Measurements from ENCODE around the gene MAB21L3. TPM values are rescaled to one million over a fixed set of nuclear protein-coding genes. Genes with fewer than 3 reads are reported as not detected.

The MAB21L3 gene
- total and polyA plus RNA-seq, 2 of the 13 experiments (the other 11 are each of a cell fraction or from before 2014, with no cell fraction given): 0.55 to 4.1 TPM

DNA sequence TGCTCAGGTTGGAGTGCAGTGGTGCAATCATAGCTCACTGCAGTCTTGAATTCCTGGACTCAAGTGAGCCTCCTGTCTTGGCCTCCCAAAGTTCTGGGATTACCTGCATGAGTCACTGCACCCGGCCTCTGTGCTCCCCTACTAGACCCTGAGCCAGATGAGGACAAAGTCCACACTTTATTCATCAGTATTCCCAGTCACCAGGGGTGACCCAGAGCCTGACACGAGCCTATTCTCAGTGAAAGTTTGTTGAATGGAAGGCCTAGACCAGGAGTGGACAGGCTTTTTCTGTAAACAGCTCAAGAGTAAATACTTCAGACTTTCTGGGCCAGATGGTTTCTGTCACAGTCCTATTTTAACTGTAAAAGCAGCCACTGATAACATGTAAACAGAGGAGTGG is 68.2 kb downstream of the MAB21L3 start (continued):
- TF ChIP-seq U2AF2 (IDR thresholded peaks at IDR 0.05; ENCODE audit: low read depth, low read length) (no peak), ZNF784 (CRISPR knock-in tag; IDR thresholded peaks at IDR 0.05; ENCODE audit: borderline replicate concordance) (no peak), CHD2 (IDR thresholded peaks at IDR 0.05; ENCODE audit: low read depth, low read length) (no peak), HES4 (CRISPR knock-in tag; IDR thresholded peaks at IDR 0.05; ENCODE audit: borderline replicate concordance) (no peak), GPBP1L1 (CRISPR knock-in tag; IDR thresholded peaks at IDR 0.05) (no peak), ZNF44 (CRISPR knock-in tag; IDR thresholded peaks at IDR 0.05) (no peak), ZNF543 (CRISPR knock-in tag; IDR thresholded peaks at IDR 0.05) (no peak), MZF1 (CRISPR knock-in tag; IDR thresholded peaks at IDR 0.05; ENCODE audit: borderline replicate concordance) (no peak), E2F1 (CRISPR knock-in tag; IDR thresholded peaks at IDR 0.05) (no peak), IKZF5 (CRISPR knock-in tag; IDR thresholded peaks at IDR 0.05) (no peak; the same call in 1 of the 2 replicates), RELA (CRISPR knock-in tag; IDR thresholded peaks at IDR 0.05) (no peak), PAX8 (CRISPR knock-in tag; IDR thresholded peaks at IDR 0.05; ENCODE audit: borderline replicate concordance) (no peak), ATF1 (CRISPR knock-in tag; IDR thresholded peaks at IDR 0.05) (no peak), SIN3B (IDR thresholded peaks at IDR 0.05; ENCODE audit: low read length) (no peak), IRF1 (CRISPR knock-in tag; IDR thresholded peaks at IDR 0.05; ENCODE audit: low read depth) (no peak), ZSCAN21 (CRISPR knock-in tag; IDR thresholded peaks at IDR 0.05; ENCODE audit: borderline replicate concordance) (no peak), BATF2 (CRISPR knock-in tag; IDR thresholded peaks at IDR 0.05) (no peak), CEBPB (IDR thresholded peaks at IDR 0.05; ENCODE audit: borderline replicate concordance, low read depth, low read length) (no peak; the same call in 1 of the 2 replicates)
- TF ChIP-seq, protein P1, sequence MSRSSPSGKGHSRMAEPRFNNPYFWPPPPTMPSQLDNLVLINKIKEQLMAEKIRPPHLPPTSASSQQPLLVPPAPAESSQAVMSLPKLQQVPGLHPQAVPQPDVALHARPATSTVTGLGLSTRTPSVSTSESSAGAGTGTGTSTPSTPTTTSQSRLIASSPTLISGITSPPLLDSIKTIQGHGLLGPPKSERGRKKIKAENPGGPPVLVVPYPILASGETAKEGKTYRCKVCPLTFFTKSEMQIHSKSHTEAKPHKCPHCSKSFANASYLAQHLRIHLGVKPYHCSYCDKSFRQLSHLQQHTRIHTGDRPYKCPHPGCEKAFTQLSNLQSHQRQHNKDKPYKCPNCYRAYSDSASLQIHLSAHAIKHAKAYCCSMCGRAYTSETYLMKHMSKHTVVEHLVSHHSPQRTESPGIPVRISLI (CRISPR knock-in tag; IDR thresholded peaks at IDR 0.05; ENCODE audit: borderline replicate concordance): no peak
- TF ChIP-seq, protein P2, sequence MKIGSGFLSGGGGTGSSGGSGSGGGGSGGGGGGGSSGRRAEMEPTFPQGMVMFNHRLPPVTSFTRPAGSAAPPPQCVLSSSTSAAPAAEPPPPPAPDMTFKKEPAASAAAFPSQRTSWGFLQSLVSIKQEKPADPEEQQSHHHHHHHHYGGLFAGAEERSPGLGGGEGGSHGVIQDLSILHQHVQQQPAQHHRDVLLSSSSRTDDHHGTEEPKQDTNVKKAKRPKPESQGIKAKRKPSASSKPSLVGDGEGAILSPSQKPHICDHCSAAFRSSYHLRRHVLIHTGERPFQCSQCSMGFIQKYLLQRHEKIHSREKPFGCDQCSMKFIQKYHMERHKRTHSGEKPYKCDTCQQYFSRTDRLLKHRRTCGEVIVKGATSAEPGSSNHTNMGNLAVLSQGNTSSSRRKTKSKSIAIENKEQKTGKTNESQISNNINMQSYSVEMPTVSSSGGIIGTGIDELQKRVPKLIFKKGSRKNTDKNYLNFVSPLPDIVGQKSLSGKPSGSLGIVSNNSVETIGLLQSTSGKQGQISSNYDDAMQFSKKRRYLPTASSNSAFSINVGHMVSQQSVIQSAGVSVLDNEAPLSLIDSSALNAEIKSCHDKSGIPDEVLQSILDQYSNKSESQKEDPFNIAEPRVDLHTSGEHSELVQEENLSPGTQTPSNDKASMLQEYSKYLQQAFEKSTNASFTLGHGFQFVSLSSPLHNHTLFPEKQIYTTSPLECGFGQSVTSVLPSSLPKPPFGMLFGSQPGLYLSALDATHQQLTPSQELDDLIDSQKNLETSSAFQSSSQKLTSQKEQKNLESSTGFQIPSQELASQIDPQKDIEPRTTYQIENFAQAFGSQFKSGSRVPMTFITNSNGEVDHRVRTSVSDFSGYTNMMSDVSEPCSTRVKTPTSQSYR (CRISPR knock-in tag; IDR thresholded peaks at IDR 0.05; ENCODE audit: borderline replicate concordance): no peak
